Activated naive CD4-positive, alpha-beta T cell treated with anti-CD3 and anti-CD28 coated beads, Interleukin-2, amount 10 ng/mL, durations not matched to agents 7 days and 5 days (primary cell): ENCODE data around the gene PER2.
"Not testable (repeated sequence)": the region's sequence is repeated elsewhere in the genome, so short reads cannot be mapped to it uniquely, and the experiment has no call there.

Experiments
- CTCF ChIA-PET: fragments of 350-600 bp; sonication (Branson Sonifier 250); formaldehyde crosslinking; loops from one replicate; lab custom pipeline; 2021; ENCODE audit warnings: antibody characterized with exemption; lab: Charles Lee
- DNase-seq: peaks from one replicate; pipeline ENCODE4 v3.0.0-alpha.2; 2020
- H3K27ac Mint-ChIP-seq: one replicate; pipeline ENCODE4 v1.8.0; 2021; ENCODE audit warnings: mild to moderate bottlenecking, moderate library complexity, mixed read lengths
- H3K27me3 Mint-ChIP-seq: one replicate; pipeline ENCODE4 v1.8.0; 2021; ENCODE audit warnings: mild to moderate bottlenecking, mixed read lengths
- H3K36me3 Mint-ChIP-seq: one replicate; pipeline ENCODE4 v1.8.0; 2021; ENCODE audit warnings: mixed read lengths
- H3K4me1 Mint-ChIP-seq: one replicate; pipeline ENCODE4 v1.8.0; 2021; ENCODE audit warnings: mixed read lengths
- H3K4me3 Mint-ChIP-seq: one replicate; pipeline ENCODE4 v1.8.0; 2021; ENCODE audit warnings: mild to moderate bottlenecking, moderate library complexity, mixed read lengths
- H3K9me3 Mint-ChIP-seq: one replicate; pipeline ENCODE4 v1.8.0; 2021; ENCODE audit warnings: mixed read lengths

PER2 gene

GRCh38 chr2:238287737-238288649, at the start of gene PER2:
TSS of gene PER2 (minus strand) at chr2:238288610. CDS start at chr2:238277936, 10,674 bp downstream.
- Mint-ChIP-seq H3K4me3 (peak within 1 kb of the TSS; percentile 90), H3K27me3 (no peaks in the 10 kb centered on the region), H3K36me3 (no peaks in the 10 kb centered on the region), H3K9me3 (no peaks in the 10 kb centered on the region), H3K4me1 (peaks cover 35% of the 10 kb centered on the region), H3K27ac (peak within 1 kb of the TSS; percentile 95)
- CTCF ChIA-PET = interaction anchor here (0.8 to 1.6 kb wide), 2 partner anchors 32 to 70 kb away, joined by 4 to 5 read pairs; no protein-coding TSS in a partner anchor
- peak; percentile 51 for DNase-seq

GRCh38 chr2:238337846-238338245, 49.4 kb upstream of the PER2 start:
- Mint-ChIP-seq H3K4me3 (no peak overlapping the region), H3K27me3 (no peaks in the 10 kb centered on the region), H3K9me3 (no peaks in the 10 kb centered on the region), H3K27ac (no peak overlapping the region), H3K4me1 (peaks cover 8% of the 10 kb centered on the region), H3K36me3 (no peaks in the 10 kb centered on the region)
- CTCF ChIA-PET = interaction anchor here (0.7 kb wide), 1 partner anchor 401 kb away, joined by 3 read pairs; no protein-coding TSS in a partner anchor
- DNase-seq = no peak

DNA sequence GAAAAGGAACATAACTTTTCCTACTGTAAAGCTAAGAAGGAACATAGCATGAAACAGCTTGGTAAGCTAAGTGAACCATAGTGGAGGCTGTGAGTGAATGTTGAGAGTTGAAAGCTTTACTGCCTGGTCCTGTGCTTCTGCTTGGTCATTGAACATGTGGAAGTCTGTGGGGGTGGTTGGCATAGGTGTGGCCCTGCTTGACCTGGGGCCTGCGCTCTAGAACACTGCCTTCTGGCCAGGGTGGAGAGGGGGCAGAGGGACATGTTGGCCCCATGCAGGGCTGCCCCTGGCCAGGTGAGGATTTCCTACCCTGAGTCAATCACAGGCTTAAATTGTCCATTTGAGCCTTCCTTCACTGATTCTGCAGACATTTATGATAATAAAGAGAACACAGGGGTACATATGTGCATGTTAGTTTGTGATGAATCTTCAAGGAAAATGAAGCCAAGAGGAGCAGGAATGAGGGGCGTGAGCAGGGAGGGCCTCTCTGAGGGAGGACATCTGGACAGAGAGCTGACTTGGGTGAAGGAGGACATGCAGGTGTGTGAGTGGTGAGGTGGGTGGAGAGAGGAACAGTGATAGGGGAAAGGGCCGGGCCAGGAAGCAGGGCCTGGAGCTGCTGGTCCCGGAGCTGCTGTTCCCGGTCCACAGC, 48.5 kb upstream of the PER2 start:
- Mint-ChIP-seq H3K4me3 (no peak overlapping the region), H3K27ac (no peak overlapping the region), H3K4me1 (peaks cover 8% of the 10 kb centered on the region), H3K36me3 (no peaks in the 10 kb centered on the region), H3K27me3 (no peaks in the 10 kb centered on the region), H3K9me3 (no peaks in the 10 kb centered on the region)
- CTCF ChIA-PET = interaction anchor here (1.3 kb wide), 1 partner anchor 73 kb away, joined by 3 read pairs; no protein-coding TSS in a partner anchor
- no peak for DNase-seq

DNA sequence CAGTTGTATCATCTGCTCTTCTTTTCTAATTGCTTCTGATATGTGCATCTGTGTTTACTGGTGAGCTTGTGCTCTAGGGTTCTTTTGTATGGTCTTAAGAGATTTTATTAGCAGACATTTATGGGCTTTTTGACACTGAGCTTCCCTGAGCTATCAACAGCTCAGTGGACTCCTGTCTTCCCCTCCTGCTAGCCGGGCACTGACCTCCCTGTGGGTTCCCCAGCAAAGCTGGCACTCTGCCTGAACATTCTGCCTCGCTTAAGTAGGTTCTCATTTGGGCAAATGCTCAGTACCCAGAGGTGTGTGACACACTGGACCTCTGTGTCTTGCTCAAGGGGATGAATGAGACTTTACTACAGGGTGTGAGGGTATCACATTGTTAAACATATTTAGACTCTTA, 47.7 kb upstream of the PER2 start:
- no peak overlapping the region for H3K4me3 Mint-ChIP-seq
- no peaks in the 10 kb centered on the region for H3K36me3 Mint-ChIP-seq
- no peak overlapping the region for H3K27ac Mint-ChIP-seq
- CTCF ChIA-PET = interaction anchor here (1.1 to 1.3 kb wide), 2 partner anchors 33 to 73 kb away, joined by 3 read pairs; no protein-coding TSS in a partner anchor
- peaks cover 8% of the 10 kb centered on the region for H3K4me1 Mint-ChIP-seq
- no peaks in the 10 kb centered on the region for H3K9me3 Mint-ChIP-seq
- DNase-seq = no peak
- no peaks in the 10 kb centered on the region for H3K27me3 Mint-ChIP-seq

DNA sequence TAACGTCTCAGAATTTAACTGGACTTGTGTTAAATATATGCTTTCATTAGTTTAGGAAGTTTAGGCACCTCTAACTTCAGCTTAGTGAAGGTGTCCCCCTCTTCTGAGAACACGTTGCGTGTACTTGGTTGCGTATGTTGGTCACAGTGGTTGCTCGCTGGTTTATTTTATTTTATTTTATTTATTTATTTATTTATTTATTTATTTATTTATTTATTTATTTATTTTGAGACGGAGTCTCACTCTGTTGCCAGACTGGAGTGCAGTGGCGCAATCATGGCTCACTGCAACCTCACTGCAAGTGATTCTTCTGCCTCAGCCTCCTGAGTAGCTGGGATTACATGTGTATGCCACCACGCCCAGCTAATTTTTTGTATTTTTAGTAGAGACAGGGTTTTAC, 47.2 kb upstream of the PER2 start:
- H3K27ac Mint-ChIP-seq, H3K36me3 Mint-ChIP-seq, H3K4me1 Mint-ChIP-seq, DNase-seq, H3K4me3 Mint-ChIP-seq, H3K9me3 Mint-ChIP-seq, H3K27me3 Mint-ChIP-seq: not testable (repeated sequence)
- CTCF ChIA-PET = interaction anchor here (1.1 kb wide), 1 partner anchor 34 kb away, joined by 3 read pairs; no protein-coding TSS in a partner anchor

DNA sequence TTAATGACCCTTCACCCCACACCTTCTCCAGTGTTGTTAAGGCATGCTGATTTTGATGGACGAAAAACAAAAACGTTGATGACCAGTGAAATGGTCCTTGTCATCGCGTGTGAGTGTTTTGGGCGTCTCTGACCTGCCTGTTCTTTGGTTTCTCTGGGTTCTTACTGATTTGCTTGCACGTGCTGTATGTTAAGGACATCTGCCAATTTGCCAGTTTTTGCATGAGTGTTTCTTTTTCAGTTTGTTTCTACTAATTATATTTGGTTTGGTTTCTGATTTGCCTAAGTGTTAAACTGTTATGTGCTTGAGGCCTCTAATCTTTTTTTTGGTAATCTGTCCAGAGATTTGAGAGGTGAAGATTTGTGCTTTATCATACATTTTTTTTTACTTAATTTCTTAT, 46.5 kb upstream of the PER2 start:
- Mint-ChIP-seq H3K27me3 (no peaks in the 10 kb centered on the region), H3K4me1 (peaks cover 8% of the 10 kb centered on the region), H3K27ac (no peak overlapping the region), H3K9me3 (no peaks in the 10 kb centered on the region), H3K4me3 (no peak overlapping the region), H3K36me3 (no peaks in the 10 kb centered on the region)
- CTCF ChIA-PET = no interaction called here
- DNase-seq = no peak

GRCh38 chr2:238331916-238332315, 43.5 kb upstream of the PER2 start:
- CTCF ChIA-PET = no interaction called here
- Mint-ChIP-seq H3K36me3 (no peaks in the 10 kb centered on the region), H3K27ac (no peak overlapping the region), H3K27me3 (no peaks in the 10 kb centered on the region), H3K4me3 (no peak overlapping the region), H3K9me3 (no peaks in the 10 kb centered on the region), H3K4me1 (no peaks in the 10 kb centered on the region)
- no peak for DNase-seq

GRCh38 chr2:238330391-238330790, 42.0 kb upstream of the PER2 start:
- no peak for DNase-seq
- no peaks in the 10 kb centered on the region for H3K9me3 Mint-ChIP-seq
- no peak overlapping the region for H3K27ac Mint-ChIP-seq
- no peaks in the 10 kb centered on the region for H3K4me1 Mint-ChIP-seq
- H3K4me3 Mint-ChIP-seq = no peak overlapping the region
- no peaks in the 10 kb centered on the region for H3K36me3 Mint-ChIP-seq
- no peaks in the 10 kb centered on the region for H3K27me3 Mint-ChIP-seq
- CTCF ChIA-PET = interaction anchor here (0.7 to 0.8 kb wide), 2 partner anchors 10 to 659 kb away, joined by 3 to 4 read pairs; no protein-coding TSS in a partner anchor

DNA sequence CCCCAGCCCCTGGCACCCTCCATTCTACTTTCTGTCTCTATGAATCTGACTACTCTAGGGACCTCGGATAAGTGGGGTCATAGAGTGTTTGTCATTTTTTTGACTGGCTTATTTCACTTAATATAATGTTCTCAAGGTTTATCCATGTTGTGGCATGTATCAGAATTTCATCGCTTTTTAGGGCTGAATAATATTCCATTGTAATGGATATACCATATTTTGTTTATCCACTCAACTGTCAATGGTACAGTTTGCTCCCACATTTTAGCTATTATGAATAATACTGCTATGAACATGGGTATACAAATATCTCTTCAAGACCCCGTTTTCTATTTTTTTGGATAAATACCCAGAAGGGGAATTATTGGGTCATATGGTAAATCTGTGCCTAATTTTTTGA, 39.3 kb upstream of the PER2 start:
- H3K27me3 Mint-ChIP-seq = no peaks in the 10 kb centered on the region
- H3K36me3 Mint-ChIP-seq = no peaks in the 10 kb centered on the region
- H3K4me1 Mint-ChIP-seq = no peaks in the 10 kb centered on the region
- CTCF ChIA-PET = no interaction called here
- no peak overlapping the region for H3K4me3 Mint-ChIP-seq
- no peak for DNase-seq
- no peak overlapping the region for H3K27ac Mint-ChIP-seq
- no peaks in the 10 kb centered on the region for H3K9me3 Mint-ChIP-seq

GRCh38 chr2:238326801-238327365, 38.5 kb upstream of the PER2 start:
- DNase-seq = no peak
- CTCF ChIA-PET = no interaction called here
- Mint-ChIP-seq H3K9me3 (no peaks in the 10 kb centered on the region), H3K27me3 (no peaks in the 10 kb centered on the region), H3K4me3 (no peak overlapping the region), H3K36me3 (no peaks in the 10 kb centered on the region), H3K4me1 (peaks cover 1% of the 10 kb centered on the region), H3K27ac (no peak overlapping the region)

DNA sequence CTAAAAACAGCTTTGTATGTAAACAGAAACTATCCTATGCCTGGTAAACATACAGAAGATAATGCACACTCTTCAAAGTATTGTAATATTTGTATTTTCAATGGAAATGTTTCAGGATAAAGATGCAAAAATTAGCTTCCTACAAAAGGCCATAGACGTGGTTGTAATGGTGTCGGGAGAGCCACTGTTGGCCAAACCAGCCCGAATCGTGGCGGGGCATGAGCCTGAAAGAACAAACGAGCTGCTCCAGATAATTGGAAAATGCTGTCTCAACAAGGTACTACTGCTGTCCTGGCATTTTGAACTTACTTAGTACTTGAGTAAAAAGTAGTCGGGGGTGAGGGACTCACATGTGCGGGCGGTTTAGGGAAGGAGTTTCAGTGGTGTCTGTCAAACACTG, 37.3 kb upstream of the PER2 start:
- Mint-ChIP-seq H3K27me3 (no peaks in the 10 kb centered on the region), H3K9me3 (no peaks in the 10 kb centered on the region), H3K27ac (no peak overlapping the region), H3K4me3 (no peak overlapping the region), H3K4me1 (peaks cover 10% of the 10 kb centered on the region), H3K36me3 (no peaks in the 10 kb centered on the region)
- no peak for DNase-seq
- CTCF ChIA-PET = no interaction called here

DNA sequence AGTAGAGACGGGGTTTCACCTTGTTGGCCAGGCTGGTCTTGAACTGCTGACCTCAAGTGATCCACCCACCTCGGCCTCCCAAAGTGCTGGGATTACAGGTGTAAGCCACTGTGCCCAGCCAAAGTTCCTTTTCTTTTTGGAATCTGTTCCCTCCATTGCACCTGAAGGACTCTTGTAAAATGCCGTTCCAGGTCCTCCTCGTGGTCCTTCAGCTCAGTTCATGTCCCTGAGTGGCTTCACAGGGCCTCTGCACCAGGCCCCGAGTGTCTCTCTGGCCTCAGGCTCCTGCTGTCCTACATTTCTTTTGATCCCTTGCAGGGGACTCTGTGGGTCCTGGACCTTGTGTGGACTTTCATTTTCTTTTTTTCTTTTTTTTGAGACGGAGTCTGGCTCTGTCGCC, 35.8 kb upstream of the PER2 start:
- DNase-seq, H3K36me3 Mint-ChIP-seq, CTCF ChIA-PET, H3K9me3 Mint-ChIP-seq, H3K27ac Mint-ChIP-seq, H3K4me3 Mint-ChIP-seq: not testable (repeated sequence)
- peaks cover 11% of the 10 kb centered on the region for H3K27me3 Mint-ChIP-seq
- peaks cover 18% of the 10 kb centered on the region for H3K4me1 Mint-ChIP-seq

DNA sequence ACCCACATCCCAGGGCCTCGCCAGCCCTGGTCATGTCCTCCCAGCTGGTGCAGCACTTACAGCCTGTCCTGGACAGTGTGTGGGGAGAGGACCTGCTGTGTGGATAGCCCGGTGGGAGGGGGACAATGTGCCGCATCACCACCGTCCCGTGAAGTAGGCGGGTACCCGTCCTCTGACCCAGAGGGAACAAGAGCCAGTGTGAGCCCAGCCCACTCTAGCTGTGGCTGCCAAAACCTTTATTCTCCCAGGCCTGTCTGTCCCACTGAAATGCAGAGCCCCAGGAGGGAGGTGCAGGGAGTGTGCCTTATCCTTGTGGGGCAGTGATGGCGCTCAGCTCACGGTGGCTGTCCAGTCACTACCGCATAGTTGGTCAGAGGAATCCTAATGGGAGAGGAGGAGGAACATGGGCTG, 33.6 kb upstream of the PER2 start:
- Mint-ChIP-seq H3K27ac (no peak overlapping the region), H3K36me3 (no peaks in the 10 kb centered on the region), H3K9me3 (no peaks in the 10 kb centered on the region), H3K4me3 (peak overlapping the region; percentile 75), H3K27me3 (peaks cover 29% of the 10 kb centered on the region), H3K4me1 (peaks cover 19% of the 10 kb centered on the region)
- CTCF ChIA-PET = no interaction called here
- no peak for DNase-seq

- CTCF ChIA-PET = no interaction called here
- DNase-seq = no peak
- no peak overlapping the region for H3K27ac Mint-ChIP-seq
Measured at GRCh38 chr2:238321467-238321866, 33.1 kb upstream of the PER2 start.

More at GRCh38 chr2:238321467-238321866, 33.1 kb upstream of the PER2 start:
- Mint-ChIP-seq H3K4me3 (peak overlapping the region; percentile 75), H3K4me1 (peaks cover 19% of the 10 kb centered on the region), H3K9me3 (no peaks in the 10 kb centered on the region), H3K36me3 (no peaks in the 10 kb centered on the region), H3K27me3 (peaks cover 32% of the 10 kb centered on the region)
